Suprapubic skin (tissue), 4 donors: Measurements from ENCODE around the gene IL20RA.

Source experiments
- CTCF ChIP-seq, 2 donors: fragments of 200-600 bp in 1 of 2; fragments of 450-650 bp in 1 of 2; sonication (generic) in 1 of 2; IDR thresholded peaks; one replicate each; pipeline ENCODE4 v1.5.1; 2016 to 2019; ENCODE audit warnings: antibody characterized with exemption in 2 of 2, mild to moderate bottlenecking in 1 of 2, moderate library complexity in 1 of 2
- EP300 ChIP-seq: sonication (generic); formaldehyde crosslinking; IDR thresholded peaks from one replicate; pipeline ENCODE4 v1.6.1; 2017; ENCODE audit warnings: antibody characterized with exemption
- POLR2A ChIP-seq, 2 donors: fragments of 450-650 bp; IDR thresholded peaks; one replicate each; pipeline ENCODE4 v1.6.1; 2017; ENCODE audit warnings: antibody characterized with exemption in 2 of 2, mild to moderate bottlenecking in 2 of 2, moderate library complexity in 2 of 2
- POLR2AphosphoS5 ChIP-seq, 3 donors: sonication (generic); formaldehyde crosslinking; IDR thresholded peaks; one replicate each; pipeline ENCODE4 v1.6.1; 2017; ENCODE audit warnings: antibody characterized with exemption in 3 of 3

GRCh38 chr6:136992113-136992512 is 52.7 kb downstream of the IL20RA start:
- no peak for TF ChIP-seq CTCF (IDR thresholded peaks at IDR 0.05)
- no peak for TF ChIP-seq POLR2A (IDR thresholded peaks at IDR 0.05)
- no peak for TF ChIP-seq EP300
- no peak for TF ChIP-seq POLR2AphosphoS5 (IDR thresholded peaks at IDR 0.05)
